Loucy (cell line): Measurements from ENCODE around the gene TPCN1.

Experiments
- EZH2phosphoT487 ChIP-seq: fragments of 200-600 bp; IDR thresholded peaks from 2 replicates; pipeline ENCODE4 v1.6.1; 2018; ENCODE audit warnings: antibody characterized with exemption, mild to moderate bottlenecking, moderate library complexity, borderline replicate concordance
- TF ChIP-seq, protein P1 (sequence below): fragments of 200-600 bp; sonication (generic); conservative IDR thresholded peaks from 2 replicates; pipeline ENCODE4 v1.5.1; 2014; ENCODE audit warnings: mild to moderate bottlenecking, antibody characterized with exemption, low read length

DNA sequence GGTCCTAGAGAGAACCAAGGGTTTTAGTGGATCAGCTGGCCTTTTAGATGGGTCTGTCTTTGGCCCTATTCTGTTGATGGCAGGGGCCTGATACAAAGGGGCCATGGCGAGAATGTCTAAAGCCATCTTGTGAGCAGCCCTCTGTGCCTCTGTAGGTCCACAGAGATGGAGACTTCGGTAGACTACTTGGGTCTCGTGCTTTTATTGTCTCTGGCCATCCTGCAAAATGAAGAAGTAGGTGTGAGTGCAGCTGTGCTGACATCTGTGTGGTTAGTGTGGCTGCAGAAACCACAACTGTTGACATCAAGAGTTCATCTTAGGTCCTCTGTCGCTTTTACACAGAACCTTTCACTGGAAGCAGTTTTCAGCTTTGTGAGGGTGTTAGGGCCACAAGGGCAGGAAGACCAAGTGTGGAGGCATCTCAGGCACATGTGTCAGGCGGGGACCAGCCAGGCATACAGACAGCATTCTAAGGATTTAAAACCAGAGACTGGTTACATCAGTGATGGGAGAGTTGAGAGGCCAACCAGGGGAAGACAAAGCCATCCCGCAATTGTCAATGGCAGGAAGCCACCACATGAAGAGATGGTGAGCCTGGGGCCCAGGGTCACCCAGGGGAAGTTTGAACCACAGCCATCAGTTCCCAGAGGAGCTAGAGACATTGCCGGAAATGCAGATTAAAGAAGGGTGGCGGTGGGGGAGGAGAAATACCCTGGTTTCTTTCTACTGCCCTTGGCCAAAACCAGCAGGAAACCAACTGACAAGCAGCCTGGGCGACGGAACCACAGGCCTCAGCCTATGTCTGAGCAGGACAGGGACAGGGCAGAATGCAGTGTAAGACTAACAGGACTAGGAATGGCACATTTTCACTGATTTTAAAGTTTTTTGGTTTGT is 13.0 kb upstream of the TPCN1 start:
- TF ChIP-seq, protein P1, sequence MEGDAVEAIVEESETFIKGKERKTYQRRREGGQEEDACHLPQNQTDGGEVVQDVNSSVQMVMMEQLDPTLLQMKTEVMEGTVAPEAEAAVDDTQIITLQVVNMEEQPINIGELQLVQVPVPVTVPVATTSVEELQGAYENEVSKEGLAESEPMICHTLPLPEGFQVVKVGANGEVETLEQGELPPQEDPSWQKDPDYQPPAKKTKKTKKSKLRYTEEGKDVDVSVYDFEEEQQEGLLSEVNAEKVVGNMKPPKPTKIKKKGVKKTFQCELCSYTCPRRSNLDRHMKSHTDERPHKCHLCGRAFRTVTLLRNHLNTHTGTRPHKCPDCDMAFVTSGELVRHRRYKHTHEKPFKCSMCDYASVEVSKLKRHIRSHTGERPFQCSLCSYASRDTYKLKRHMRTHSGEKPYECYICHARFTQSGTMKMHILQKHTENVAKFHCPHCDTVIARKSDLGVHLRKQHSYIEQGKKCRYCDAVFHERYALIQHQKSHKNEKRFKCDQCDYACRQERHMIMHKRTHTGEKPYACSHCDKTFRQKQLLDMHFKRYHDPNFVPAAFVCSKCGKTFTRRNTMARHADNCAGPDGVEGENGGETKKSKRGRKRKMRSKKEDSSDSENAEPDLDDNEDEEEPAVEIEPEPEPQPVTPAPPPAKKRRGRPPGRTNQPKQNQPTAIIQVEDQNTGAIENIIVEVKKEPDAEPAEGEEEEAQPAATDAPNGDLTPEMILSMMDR, result no peak
- no peak; the same call in 1 of the 2 replicates for TF ChIP-seq EZH2phosphoT487
